NCI-H2196 treated with DMSO at 0.1 percent for 48 hours (cell line): ENCODE data around the gene TTLL11.
"Not testable (repeated sequence)": the region's sequence is repeated elsewhere in the genome, so short reads cannot be mapped to it uniquely, and the experiment has no call there.

ENCODE experiments used
- DNase-seq: peaks from one replicate; lab custom pipeline; 2025; ENCODE audit not compliant: unreplicated experiment; lab: John Stamatoyannopoulos, UW

The TTLL11 gene

DNA sequence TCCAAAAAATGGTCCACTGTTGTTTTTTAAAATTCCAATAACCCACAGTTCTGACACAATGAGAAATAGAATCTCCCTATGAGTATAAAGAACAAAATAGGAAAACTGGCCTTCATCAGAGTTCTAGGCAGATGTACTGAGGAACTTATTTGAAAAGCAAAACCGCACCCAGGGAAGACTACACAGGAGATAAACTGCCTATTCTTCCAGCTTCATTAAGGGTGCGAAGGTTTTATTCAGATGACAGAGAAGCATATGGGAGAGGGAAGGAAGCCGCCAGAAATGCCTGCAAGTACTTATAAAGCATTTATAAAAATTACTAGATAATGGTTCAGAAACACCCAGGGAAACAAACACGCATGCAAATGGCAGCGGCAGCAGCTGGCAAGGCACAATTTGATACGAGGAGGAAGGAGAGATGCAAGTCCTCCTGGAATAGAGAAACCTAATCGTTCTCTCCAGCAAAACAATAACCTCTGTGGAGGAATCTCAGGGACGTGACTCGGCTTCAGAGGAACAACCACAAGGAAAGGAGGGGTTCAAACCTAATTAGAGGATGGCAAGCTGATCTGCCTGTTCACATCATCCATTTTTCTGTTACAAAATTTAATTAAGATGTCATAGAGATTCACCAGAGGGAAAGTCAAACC, 9.0 kb downstream of the TTLL11 start:
- no peak for DNase-seq

DNA sequence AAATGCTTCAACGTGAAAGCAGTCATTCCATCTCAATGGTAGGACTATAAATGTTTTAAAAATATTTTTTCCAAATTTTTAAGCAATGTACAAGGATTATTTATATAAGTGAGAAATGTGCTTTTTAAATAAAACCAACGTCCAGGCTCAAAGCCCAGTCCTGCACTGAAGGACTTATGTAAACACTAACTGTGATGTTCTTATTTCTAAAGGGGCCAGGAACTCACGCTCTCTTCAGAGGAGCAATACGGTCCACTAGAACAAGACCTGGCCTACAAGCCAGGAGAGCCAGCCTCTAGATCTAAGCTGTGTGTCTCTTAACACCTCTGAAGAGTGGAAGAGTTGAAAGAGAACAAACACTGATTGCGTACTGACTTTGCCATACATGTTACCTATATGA, 12.1 kb downstream of the TTLL11 start:
- no peak for DNase-seq

DNA sequence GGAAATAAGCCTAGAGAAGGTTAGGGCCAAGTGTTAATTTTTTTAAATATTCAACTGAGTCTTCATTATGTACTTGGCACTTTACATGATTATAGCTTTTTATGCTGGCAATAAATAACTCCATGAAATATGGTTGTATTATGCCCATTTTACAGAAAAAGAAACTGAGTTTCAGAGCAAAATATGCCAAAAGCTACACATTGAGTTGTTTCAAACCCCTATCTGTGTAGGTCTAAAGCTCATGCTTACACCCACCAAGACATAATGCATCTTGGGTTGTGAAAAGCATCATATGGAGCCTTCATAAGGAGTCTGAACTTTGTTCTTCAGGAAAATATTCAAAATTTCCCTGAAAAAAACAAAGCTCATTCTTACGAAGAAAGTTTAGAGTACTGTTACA, 14.6 kb downstream of the TTLL11 start:
- no peak for DNase-seq

DNA sequence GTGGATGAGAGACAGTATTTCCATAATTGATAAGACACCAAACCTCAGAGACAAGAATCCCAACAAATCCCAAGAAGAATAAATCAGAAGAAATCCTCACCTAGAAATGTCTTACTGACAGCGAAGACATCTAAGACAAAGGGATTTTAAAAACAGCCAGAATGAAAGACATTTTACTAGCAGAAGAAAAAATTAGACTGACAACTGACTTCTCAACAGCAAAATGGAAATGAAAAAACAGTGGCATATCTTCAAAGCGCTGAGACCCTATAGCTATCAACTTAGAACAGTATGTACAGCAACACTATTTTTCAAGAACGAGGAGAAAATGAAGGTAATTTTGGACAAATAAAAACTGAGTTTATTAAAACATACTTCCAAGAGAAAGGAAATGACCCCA, 16.3 kb downstream of the TTLL11 start:
- DNase-seq = no peak

DNA sequence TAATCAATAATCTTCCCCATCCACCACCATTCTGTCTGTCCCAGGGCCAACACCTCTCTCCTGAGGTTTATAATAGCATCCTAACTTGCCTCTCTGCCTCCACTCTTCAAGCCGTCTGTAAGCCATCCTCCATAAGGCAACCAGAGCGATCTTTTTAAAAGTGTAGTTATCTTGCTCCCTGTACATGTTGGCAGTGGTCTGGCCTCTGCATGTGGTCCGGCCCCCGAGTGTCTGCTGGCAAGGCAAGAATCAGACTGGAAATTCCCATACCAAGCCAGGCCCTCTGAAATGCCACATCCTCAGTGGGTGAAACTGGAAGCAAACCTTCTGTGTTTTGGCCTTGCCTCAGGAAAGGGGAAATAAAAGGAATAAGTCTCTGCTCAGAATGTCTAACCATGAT, 17.0 kb downstream of the TTLL11 start:
- DNase-seq = no peak

DNA sequence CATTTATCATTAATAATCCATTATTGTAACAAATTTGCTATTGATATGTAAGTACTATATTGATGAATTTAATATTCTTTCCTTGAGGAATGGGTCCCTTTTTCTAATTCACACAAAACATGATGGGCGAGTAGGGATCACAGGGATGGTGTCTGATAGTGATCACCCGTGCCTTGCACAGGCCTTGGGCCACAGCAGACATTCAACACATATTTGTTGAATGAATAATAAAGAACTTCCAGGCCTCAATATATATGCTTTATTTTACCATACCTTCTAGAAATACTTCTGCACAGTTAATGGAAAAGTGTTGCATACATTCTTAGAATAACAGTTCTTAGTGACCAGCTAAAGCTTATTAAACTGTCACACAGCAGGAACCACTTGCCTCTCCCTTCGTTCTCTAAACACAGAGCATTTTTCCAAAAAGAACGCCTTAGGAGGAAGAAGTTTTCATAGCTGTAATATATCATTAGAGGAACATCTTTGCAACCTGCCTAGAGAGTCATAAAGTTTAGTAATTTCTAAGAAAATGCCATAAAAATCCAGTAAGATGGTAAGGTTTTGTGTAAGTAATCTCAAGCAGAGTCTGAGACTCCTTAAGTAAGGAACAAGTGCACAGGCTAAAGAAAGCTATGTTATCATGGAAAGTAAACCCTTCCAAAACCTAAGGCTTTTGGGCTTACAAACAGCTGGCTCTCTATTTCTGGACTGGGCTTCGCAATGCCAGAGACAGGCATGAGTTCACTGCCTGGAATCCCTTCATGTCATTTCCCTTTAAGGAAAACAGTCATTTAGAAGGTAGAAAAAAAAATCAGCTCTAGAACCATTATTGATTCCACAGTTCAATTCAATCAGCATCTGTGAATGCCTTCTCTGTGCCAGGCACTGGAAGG, 17.7 kb downstream of the TTLL11 start:
- no peak for DNase-seq

DNA sequence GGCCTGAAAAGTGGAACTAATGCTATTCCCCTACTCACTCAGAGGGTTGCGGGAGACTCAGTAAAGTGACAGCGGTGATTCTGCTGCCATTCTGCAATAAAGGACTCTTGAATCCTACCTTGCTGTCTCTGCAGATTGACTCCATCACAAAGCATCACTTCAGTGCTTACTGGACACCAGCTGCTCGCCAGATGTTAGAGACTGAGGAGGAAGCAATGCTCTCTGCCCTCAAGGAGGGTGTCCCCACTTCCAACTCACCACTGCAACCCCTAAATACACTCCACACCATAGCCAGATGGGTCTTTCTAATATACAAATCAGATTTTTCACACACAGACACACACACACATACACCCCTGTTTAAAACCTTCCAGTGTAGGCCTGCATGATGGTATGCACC, 21.4 kb downstream of the TTLL11 start:
- DNase-seq = no peak

DNA sequence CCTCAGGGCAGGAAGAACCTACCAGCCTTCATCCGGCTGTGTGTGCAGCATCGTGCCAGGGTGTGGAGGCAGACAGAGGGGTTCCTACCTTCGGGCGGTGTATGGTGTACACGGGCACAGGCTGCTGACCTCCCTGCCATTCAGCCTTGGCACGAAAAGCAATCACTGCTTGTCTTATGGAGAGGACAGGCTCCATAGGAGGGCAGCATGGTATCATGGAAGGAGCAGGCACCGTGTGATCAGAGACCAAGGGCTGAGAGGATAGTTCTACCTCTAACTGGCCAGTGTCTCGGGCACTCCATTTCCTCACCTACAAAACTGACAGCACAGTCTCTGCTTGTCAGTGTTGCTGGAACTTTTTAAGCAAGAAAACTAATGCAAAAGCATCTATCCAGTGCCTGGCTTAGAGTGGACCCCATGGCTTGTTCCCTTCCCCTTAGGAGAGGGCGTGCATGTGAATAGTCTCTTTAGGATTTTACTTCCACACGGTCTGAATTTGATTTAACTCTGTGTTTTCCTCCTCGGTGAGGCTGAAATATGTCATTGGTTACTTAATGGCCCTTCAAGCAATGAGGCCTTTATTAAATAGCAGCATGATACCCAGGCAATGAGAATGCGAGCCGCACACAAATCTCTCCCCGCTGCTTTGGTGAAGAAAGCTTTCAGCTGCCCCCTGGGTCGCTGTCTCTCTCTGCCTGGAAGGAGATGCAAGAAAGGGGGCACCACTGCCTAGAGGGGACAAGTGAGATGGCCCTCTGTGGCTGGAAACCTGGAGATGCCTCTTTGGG, 22.2 kb downstream of the TTLL11 start:
- no peak for DNase-seq

DNA sequence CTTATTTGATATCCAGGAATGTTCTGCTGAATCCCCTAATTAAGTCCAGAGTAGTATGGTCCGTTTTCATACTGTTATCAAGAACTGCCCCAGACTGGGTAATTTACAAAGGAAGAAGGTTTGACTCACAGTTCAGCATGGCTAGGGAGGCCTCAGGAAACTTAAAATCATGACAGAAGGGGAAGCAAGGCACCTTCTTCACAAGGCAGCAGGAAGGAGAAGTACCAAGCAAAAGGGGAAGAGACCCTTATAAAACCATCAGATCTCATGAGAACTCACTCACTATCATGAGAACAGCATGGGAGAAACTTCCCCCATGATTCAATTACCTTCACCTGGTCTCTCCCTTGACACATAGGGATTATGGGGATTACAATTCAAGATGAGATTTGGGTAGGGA, 26.4 kb downstream of the TTLL11 start:
- not testable (repeated sequence) for DNase-seq

DNA sequence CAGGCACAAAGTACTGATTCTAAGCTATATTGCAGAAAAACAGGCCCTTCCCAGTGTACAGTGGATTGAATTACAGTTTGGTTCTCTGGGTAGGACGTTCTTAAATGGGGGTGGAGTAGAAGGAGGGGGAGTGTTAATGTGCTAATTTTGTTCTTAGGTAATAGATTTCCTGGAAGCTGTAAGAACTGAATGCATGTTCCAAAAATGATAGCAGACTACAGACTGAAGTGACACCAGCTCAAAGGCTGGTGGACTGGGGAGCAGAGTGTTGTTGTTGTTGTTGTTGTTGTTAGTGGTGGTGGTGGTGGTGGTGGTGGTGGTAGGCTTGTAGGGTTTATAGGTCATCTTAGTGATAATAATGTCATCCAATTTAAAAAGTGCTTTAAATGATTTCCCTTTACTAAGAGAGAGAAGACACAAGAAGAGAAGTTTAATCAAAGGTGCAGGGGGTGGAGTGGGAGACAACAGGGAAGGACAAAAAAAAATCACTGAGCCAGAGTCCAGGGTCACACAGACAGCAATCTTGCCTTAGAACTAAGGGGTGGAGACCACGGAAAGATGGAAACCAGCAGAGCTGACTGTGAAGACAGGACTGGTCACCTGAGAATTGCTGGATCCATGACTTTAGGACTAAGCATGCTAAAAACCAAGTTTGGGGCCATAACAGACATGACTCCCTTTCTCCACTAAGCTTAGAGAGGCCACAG, 27.0 kb downstream of the TTLL11 start:
- DNase-seq = no peak

DNA sequence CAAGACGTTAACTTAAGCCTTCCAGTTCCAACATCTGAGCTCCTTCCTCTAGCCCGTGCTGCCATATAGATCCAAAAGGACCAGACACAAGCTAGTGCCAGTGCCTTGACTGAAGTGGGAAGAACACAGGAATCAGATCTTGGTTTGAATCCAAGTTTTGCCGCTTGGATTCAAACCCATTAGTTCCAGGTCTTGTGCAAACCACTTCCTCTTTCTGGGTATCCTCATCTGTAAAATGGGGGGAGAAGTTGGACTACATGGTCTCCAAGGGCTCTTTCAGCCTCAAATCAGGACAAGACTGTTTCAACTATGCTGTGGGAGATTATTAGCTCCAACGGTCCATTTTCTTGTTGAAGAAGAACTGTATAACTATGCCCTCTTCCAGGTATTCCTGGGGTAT, 32.6 kb downstream of the TTLL11 start:
- no peak for DNase-seq

DNA sequence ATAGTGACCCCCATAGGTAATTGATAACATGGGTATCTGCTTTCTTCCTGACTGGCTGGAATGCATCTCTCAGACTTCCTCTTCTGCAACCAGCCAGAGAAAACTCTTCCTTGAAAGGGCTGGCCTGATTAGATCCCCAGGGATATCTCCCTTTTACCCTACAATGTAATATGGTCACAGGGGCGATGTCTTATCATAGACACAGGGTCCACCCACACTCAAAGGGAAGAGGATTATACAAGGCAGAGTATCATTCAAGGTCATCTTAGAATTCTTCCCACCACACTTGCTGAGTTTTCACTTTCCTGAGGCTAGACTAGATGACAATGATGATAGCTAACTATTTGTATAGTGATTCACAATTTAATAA, 33.2 kb downstream of the TTLL11 start:
- no peak for DNase-seq

DNA sequence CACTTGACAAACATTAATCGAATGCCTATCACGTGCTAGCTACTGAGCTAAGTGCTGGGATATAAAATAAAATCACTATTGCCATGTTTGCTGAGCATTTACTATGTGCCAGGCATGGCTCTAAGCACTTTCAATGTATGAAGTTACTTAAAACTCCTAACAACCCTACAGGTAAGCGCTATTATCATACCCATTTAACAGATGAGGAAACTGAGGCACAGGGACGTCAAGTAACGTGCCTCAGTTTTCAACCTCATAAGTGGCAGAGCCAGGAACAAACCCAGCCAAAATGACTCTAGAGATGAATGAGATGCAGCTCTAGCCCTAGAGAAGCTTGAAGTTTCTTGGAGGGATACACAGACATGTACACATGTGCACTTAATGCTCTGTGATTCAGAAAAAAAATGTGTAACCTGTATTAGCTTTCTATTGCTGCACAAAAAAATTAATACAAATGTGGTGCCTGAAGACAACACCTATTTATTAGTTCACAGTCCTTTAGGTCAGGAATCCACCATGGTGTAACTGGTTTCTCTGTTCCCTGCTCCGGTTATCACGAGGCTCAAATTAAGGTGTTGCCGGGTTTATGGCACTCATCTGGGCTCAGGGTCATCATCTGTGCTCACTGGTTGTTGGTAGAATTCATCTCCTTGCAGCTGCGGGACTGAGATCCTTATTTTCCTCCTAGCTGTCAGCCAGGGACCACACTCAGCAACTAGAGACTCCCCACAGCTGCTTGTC, 33.7 kb downstream of the TTLL11 start:
- no peak for DNase-seq

DNA sequence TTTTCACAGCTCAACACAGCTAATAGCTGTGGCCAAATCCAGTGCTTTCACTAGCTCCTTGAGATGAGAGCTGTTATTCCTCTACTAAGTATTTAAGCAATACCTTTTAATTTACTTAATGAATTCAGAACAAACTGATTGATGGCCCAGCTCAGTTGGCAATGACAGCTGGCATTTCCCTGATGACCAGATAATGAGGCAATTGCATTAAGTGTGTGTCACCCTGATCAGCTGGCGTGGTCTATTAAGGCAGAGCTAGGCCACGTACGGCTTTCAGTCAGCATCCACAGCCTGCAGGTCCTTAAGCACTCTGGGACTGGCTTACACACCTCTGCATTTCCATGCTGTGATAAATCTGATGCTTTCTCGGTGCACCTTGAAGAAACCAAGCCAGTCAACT, 34.4 kb downstream of the TTLL11 start:
- DNase-seq = no peak

DNA sequence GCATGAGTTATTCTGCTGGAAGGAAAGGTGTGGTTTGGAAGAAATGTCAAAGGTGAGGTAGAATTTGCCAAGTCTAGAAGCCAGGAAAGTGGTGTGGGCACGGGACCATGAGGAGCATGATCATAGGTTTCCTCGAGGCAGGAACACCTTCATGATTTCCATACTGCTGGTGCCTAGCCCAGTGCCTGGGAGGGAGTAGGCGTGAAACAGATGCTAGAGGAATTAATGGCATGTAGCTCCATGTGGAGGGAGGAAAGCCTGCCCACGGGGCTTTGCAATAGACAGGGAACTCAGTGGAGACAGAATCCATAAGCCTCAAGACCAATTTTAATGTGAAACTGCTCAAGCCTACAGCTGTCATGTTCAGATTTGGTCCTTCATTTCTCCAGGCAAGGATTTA, 35.1 kb downstream of the TTLL11 start:
- no peak for DNase-seq

DNA sequence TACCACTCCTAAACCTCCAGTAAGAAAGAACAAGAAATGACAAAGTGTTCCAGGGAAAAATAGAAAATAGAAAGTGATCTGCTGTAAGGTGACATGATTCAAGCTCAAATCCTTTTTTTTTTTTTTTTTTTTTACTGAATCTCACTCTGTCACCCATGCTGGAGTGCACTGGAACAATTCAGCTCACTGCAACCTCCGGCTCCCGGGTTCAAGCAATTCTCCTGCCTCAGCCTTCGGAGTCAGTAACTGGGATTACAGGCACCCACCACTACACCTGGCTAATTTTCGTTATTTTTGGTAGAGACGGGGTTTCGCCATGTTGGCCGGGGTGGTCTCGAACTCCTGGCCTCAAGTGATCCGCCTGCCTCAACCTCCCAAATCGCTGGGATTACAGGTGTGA, 35.9 kb downstream of the TTLL11 start:
- no peak for DNase-seq

DNA sequence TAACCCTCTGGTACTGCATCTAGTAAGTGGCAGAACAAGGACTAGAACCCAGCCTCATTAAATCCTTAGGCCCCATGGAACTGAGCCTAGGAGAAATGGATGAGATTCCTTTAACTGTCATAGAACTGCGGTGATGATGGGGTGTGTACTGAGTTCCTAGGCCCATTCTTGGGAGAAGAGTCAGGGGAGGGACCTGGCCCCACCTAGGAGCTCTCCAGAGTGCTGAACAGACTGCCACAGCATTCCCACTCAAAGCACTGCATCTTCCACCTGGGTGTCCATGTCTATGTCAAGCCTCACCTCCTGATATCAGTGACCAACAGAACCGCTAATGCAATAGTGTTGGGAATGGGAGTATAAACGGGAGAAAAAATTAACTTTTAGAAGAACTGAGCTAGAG, 36.6 kb downstream of the TTLL11 start:
- DNase-seq = no peak

DNA sequence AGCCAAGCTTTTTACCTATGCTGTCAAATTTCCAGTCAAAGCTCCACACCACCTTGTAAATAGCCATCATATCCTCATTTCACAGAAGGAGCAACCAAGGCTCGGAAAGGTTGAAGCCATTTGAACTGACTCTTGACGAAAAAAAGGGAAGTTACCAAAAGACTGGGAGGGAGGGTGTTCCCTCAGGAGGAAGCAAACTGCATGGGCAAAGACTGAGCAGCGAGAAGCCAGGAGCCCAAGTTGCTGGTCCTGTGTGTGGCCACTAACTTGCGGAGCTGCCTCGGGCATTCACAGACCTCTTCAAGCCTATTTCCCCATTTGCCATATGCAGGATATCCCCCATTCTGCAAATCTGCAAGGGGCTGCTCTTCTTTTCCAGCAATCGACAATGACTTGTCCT, 37.4 kb downstream of the TTLL11 start:
- DNase-seq = no peak

DNA sequence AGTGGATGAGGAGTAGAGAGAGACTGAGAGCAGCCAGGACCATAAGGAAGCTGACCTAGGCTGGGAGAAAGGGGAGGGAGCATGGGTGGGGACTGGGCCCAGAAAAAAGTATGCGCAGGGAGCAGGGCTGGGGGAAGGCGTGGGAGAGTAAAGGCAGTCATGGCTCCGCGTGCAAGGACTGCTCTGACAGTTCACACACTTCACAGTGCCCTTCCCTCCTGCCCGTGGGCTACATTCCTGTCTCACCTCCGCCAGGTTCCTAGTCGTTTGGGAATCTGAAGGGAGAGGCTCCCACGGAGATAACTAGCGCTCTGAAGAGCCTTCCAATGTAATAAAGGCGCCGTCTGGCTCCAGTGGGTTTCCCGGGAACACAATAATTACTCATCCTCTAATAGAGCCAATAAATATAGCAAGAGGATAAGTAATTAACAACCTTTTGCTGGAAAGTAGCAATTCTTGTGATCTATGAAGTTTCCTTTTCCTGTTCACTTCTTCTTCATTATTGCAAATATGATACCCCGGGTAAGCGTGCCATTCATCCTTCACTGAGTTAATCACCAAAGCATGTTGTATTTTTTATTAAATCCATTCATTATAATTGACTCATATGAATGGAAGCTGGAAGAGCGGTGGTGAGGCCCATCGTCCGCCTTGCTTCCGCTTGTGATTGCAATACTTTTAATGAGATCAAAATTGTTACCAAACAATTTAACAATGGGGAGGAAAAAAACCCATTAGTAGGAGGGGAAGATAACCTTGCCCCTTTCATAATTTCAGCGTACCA, 39.3 kb downstream of the TTLL11 start:
- no peak for DNase-seq

DNA sequence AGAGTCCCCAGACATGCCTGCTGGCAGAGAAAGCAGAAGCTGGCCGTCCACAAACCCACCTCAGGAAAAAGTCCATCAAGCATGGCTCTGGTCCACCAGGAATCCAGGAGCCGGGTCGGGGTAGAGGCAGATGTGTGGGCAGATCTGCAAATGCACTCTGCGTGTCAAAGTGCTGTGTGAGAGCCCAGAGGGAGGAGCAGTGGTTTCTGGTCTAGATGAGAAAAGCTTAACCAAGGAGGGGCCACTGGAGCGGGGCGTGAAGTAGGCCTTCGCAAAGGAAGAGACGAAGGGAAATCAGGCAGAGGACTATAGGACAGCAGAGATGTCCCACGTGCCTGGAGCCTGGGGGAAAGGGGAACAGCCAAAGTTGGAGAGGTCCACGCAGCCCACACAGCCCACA, 40.0 kb downstream of the TTLL11 start:
- no peak for DNase-seq
